GM04504 (cell line): ENCODE measurements around the gene FAM149B1.

Experiments used
- DNase-seq: peaks from one replicate; pipeline ENCODE4 v3.0.0-alpha.2; 2012; ENCODE audit warnings: low read depth

FAM149B1 gene

DNA sequence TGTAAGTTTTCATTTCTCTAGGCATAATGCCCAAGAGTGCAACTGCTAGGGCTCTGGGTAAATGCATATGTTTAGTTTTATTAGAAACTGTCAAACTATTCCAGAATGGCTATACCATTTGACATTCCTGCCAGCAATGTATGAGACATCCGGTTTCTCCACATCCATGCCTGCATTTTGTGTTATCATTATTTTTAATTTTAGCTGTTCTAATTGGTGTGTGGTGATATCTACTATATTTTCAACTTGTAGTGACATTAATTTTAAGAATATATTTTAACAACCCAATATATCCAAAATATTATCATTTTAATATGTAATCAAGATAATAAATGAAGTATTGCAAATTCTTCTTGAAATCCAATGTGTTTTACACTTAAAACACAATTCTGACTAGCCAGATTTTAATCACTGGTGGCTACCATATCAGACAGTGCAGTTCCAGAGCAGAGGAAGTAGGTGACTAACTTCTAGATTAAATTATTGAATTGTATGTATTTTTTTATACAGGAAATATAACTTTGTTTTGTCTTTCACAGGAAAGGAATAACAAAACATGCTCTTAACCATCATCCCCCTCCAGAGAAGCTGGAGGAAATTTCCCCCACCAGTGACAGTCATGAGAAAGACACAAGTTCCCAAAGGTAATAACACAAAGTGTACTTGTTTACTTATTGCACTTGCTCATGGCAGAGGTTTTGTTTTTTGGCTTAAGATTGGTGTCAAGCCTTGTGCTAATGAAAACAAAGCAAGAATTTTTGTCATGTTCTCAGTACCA is 6.4 kb downstream of the FAM149B1 start:
- no peak for DNase-seq

DNA sequence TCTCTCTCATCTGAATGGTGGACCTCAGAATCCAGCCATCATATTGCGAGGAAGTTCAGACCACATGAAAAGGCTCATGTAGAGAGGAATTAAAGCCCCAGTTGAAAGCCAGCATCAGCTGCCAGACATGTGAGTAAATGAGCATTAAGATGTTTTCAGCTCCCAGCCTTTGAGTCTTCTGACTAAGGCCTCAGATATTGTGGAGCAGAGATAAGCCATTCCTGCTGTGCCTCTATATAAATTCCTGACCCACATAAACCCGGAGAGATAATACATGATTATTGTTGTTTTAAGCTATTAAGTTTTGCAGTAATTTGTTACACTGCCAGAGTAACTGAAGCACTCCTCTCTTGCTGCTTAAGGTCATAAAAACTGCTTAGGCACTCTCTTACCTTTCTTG is 14.6 kb downstream of the FAM149B1 start:
- DNase-seq: peak; percentile 17

DNA sequence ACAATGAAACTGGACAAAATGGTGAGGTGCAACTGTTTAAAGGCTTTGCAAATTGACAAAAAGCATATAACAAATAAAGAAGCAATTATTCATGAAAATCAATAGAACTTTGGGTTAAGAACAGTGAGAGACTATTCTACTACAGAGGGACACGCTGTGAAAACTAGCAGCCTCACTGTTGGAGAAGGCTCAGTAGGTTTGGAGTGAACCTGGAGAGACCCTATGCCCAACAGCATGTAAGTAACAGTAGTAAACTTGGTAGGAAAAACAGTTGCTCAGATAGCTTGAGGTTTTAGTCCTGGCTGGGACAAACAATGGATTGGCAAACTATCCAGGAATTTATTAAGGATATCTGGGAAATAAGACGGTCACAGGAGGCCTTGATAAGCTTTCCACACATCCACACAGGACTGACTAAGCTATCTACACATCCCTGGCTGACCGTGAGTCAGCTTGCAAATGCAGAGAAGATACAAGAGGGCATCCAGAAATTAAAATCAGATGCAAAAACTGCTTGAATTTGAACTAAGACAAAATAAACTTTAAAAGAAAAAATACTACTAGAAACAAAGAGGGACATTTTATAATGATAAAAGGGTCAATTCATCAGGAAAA is 15.9 kb downstream of the FAM149B1 start:
- DNase-seq: no peak

DNA sequence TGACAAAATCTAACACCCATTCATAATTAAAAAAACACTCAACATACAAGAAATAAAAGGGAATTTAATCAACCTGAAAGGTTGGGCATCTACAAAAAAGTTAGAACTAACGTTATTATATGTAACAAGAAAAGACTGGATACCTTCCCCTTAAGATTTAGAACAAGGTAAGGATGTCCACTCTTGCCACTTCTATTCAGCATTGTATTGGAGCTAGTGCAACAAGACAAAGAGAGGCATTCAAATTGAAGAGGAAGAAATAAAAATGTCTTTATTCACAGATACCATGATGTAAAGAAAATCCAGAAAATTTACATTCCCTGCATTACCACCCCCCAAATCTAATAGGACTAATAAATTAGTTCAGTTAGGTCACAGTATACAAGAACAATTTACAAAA is 18.3 kb downstream of the FAM149B1 start:
- DNase-seq: no peak

DNA sequence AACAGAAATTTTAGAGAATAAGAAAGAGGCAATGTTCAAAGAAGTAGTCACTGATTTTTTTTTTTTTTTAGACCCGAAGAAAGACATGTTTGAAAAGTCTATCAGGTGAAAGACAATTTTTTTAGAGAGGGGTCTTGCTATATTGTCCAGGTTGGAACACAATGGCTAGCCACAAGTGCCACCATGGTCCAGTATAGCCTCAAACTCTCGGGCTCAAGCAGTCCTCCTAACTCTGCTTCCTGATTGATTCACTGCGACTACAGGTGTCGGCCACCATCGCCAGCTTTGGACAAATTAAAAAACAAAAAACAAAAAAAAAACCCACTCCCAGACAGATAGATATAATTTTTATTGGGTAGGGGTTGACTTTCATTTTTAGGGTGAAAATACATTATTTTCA is 22.3 kb downstream of the FAM149B1 start:
- DNase-seq: no peak

DNA sequence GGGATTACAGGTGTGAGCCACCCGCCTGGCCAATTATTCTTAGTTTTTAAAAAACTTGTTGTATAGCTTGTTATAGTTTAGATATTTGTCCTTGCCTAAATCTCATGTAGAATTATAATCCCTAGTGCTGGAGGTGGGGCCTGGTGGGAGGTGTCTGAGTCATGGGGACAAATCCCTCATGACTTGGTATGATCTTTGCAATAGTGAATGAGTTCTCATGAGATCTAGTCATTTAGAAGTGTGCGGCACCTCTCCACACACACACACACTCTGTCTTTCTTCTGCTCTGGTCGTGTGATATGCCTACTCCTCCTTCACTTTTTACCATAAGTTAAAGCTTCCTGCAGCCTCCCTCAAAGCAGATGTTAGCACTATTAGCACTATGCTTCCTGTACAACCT is 37.2 kb downstream of the FAM149B1 start:
- DNase-seq: no peak

DNA sequence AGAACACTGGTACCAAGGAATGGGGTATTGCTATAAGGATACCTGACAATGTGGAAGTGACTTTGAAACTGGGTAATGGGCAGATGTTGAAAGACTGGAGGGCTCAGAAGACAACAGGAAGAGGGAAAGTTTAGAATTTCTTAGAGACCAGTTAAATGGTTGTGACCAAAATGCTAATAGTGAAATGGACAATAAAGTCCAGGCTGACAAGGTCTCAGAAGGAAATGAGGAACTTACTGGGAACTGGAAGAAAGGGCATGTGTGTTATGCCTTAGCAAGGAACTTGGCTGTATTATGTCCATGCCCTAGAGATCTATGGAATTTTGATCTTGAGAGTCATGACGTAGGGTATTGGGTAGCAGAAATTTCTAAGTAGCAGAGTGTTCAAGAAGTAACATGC is 38.0 kb downstream of the FAM149B1 start:
- no peak for DNase-seq

DNA sequence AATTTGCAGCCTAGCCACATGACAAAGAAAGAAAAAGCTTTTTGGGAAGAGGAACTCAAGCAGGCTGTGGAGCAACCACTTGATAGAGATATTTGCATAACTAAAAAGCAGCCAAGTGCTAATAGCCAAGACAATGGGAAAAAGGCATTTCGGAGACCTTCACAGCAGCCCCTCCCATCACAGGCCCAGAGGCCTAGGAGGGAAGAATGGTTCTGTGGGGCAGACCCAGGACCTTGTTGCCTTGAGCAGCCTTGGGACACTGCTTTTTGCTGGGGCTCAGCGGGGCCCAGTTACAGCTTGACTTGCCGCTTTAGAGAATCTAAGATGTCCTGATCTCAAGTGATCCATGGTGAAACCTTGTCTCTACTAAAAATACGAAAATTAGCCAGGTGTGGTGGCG is 38.5 kb downstream of the FAM149B1 start:
- DNase-seq: no peak

DNA sequence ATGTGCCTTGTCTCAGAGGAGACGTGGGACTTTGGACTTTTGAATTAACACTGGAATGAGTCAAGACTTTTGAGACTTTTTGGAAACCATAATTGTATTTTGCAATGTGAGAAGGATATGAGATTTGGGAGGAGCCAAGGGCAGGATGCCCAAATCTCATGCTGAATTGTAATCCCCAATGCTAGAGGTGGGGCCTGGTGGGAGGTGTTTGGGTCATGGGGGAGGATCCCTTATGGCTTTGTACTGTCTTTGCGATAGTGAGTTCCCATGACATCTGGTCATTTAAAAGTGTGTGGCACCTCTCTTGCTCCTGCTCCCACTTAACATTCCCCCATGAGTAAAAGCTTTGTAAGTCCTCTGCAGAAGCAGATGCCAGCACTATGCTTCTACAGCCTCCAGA is 40.0 kb downstream of the FAM149B1 start:
- no peak for DNase-seq

DNA sequence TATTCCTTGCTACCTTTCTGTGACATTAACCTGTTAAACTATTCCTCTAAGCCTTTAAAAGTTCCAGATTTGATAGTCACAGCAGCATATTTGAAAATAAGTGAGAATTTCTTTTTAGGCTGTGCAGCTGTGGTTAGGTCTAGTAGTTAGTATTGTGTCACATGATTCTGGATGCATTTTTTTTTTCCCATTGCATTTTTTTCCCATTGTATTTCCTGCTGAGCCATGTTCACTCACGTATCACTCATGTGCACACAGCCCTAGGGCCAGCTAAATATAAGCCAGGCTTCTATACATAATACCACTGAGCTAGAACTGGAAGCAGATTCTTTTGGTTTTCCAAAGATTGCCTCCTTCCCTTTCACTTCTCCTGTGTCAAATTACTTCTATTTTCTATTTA is 41.8 kb downstream of the FAM149B1 start:
- peak; percentile 15 for DNase-seq

DNA sequence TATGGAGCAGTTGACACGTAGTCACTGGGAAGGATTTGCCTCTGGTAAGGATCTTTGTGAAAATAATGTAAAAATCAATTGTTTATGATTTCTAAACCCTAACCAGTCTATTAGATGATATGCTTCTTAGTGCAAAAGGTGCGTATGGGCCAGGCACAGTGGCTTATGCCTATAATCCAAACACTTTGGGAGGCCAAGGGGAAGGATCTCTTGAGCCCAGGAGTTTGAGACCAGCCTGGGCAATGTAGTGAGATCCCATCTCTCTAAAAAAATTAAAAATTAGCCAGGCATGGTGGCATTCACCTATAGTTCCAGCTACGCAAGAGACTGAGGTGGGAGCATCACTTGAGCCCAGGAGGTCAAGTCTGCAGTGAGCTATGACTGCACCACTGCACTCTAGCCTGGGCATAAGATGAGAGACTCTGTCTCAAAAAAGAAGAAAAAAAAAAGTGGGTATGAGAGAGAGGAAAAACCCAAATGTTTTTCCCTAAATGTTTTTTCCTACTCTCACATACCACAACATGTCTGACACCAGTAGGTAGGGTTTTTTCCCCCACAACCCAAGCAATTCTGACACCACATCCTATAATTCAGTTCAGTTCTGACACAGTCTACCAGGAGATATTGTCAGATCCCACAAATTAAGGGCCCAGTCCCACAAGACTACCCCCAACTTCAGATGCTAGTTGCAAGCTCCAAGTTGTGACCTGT is 42.6 kb downstream of the FAM149B1 start:
- no peak for DNase-seq

DNA sequence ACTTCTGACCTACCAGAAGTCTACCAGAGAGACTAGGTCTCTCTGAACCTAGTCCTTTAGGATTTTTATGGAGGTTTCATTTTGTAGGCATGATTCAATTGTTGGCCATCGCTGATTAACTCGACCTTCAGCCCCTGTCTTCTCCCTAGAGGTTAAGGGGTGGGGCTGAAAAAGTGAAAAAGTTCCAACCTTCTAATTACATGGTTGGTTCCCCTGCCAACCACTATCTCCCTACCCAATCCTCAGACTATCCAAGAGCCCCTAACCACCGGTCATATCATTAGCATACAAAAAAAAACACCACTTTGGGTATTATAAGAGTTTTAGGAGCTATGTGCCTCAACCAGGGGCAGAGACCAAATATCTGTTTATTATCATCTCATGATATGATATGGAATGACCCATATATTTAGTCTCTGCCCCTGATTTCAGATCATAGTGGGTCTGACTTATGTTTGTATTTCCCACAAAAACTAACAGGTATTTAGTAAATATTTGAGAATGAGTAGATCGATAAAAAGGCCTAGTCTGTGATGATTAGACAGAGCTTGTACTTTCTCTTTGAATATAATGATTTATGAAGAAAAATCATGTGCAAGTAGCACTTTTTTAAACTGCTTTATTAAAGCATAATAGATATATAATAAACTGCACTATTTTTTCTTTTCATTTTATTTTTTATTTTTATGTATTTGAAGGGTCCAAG is 43.3 kb downstream of the FAM149B1 start:
- no peak for DNase-seq

DNA sequence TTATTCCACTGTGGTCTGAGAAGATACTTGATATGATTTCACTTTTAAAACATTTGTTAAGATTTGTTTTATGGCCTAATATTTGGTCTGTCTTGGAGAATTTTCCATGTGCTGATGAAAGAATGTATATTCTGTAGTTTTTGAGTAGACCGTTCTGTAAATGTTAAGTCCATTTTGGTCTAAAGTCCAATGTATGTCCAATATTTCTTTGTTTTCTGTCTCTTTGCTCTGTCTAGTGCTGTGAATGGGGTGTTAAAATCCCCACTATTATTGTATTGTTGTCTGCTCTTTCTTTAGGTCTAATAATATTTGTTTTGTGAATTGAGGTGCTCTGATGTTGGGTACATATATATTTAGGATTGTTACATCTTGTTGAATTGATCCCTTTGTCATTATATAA is 47.8 kb downstream of the FAM149B1 start:
- no peak for DNase-seq

DNA sequence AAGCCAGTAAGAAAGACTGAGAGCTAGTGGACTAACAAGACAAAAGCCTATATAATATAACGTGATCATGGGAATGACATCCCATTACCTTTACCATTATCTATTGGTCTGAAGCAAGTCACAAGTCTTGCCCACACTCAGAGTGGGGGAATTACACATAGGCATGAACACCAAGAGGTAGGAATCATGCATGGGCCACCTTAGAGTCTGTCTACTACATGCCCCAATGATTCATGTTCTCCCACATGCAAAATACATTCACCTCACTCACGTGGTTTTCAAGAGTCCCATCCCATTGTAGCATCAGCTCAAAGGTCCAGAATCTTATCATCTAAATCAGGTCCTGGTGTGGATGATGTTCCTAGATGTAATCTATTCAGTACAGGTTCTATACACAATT is 49.7 kb downstream of the FAM149B1 start:
- no peak for DNase-seq

DNA sequence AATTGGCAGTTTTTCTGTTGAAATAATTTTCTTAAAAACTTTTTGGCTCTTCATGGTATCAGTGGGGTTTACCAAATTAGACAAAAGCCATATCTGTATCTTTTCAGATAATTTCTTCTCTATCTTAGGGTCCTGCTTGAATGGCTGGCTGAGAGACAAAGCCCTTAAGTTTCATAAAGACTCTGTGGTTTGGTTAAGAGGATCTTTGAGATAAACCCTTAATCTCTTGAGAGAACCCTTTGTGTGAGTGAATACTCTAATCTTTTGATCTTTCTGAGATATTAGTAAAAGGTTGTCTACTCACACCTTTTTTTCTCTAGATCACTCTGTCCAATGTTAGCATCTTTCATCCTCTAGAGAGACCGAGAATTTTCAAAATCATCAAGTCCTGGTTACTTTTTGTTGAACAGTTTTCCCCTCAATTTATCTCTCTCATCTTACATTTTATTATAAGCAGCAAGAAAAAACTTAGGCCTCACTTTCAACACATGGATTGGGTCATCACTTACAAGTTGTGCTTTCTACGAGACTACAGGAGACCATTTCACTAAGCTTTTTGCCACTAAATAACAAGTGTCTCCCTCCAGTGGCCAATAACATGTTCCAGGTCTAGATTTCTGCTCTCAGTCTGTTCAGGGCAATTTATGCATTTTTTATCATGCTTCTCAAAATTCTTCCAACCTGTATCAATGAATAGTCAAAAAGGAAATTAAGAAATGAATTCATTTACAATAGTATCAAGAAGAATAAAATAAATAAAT is 50.7 kb downstream of the FAM149B1 start:
- no peak for DNase-seq

DNA sequence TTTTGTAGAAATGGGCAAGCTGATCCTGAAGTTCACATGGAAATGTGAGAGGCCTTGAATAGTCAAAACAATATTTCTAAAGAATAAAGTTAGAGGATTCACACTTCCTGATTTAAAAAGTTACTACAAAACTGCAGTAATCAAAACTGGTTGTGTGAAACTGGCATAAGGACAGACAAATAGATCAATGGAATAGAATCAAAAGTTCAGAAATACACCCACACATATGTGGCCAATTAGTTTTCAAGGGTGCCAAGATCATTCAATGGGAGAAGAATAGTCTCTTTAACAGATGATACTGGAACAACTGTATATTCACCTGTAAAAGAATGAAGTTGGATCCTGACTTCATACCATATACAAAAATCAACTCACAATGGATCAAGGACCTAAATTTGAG is 51.5 kb downstream of the FAM149B1 start:
- no peak for DNase-seq

DNA sequence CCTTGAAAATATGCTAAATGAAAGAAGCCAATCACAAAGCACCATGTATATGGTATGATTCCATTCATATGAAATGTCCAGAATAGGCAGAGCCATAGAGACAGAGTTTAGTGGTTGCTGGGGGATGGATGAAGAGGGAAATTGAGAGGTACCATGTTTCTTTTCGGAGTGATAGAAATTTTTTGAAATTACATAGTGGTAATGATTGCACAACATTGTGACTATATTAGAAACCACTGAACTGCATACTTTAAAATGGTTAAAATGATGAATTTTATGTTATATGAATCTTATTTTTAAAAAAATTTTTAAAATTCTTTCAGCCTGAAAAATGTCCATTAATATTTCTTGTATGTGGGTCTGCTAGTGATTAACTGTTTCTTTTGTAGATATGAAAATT is 53.1 kb downstream of the FAM149B1 start:
- no peak for DNase-seq

DNA sequence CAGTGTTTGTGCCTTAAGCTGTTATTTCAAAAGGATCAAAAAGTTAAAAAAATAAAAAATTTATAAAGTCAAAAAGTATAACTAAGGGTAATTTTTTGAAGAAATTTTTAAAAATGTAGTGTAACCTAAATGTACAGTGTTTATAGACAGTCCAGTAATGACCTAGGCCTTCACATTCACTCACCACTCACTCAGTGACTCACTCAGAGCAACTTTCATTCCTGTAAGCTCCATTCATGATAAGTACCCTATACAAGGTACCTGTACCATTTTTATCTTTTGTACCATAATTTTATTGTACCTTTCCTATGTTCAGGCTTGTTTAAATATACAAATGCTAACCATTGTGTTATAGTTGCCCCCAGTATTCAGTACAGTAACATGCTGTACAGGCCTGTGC is 57.6 kb downstream of the FAM149B1 start:
- DNase-seq: no peak

DNA sequence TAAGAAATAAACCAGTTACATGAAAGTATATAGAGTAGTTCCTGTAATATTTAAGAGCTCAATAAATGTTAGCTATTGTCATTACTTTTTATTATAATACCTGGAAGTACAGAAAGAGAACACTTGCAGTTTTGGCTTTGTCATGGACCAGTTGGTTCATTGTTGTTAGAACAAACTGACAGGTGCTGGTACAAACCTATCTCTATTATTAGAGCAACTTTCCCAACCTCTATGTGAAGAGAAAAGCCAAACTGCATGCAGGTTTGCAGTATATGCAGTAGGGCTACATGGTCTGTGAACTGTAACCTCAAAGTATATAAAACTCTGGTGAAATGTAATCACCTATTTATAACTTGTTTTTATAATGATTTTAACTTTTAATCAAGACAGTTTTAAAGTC is 58.7 kb downstream of the FAM149B1 start:
- DNase-seq: no peak

DNA sequence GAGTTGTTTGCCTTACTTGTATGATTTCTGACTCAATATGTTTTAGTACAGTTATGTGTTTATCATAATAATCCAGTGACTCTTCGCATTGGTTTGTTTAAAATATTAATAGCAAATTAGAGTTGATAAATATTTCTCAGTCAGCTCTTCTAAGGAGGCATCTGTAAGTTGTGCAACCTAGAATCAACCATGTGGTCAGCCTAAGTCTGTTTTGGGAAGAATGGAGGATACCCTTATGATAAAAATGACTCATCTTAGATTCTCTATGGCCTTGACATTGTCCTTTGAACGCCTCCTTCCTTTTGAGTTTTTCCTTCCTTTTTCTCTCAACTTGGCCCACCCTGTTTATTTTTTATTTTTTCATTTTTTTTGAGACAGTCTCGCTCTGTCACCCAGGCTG is 60.3 kb downstream of the FAM149B1 start:
- no peak for DNase-seq

DNA sequence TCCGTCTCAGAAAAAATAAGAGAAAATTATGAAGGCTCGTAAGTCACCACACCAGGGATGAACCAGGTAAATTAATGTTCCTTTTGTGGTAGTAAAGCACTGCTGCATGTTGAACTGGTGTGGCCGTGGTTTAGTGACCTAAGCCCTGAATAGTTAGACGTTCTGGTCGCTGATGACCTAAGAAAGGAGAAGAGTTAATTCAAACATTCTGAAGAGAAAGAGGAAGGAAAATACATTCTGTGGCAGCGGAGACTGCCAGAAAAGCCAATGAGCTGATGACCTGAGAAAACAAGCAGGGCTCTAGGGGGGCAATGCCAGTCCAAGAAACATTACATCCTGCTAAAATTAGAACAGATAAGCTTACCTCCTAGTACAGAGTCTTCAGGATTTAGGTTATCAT is 61.6 kb downstream of the FAM149B1 start:
- DNase-seq: no peak

DNA sequence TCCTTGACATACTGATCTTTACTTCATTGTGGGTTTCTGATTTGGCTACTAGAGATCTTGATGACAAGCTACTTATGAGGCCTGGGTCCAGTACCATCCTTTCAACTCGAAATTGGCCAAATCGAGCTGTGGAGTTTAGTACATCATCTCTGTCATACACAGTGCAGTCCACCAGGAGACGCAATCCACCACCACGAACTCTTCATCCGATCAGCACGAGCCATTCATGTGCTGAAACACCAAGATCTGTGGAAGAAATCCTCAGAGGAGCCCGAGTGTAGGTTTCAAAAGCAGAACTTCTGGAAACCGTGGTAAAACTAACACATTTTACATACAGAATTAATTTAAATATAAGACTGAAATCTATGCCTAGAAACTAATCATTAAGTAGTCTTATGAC is 65.0 kb downstream of the FAM149B1 start:
- DNase-seq: no peak
